ENCODE results near the gene KLHL29.

DNA sequence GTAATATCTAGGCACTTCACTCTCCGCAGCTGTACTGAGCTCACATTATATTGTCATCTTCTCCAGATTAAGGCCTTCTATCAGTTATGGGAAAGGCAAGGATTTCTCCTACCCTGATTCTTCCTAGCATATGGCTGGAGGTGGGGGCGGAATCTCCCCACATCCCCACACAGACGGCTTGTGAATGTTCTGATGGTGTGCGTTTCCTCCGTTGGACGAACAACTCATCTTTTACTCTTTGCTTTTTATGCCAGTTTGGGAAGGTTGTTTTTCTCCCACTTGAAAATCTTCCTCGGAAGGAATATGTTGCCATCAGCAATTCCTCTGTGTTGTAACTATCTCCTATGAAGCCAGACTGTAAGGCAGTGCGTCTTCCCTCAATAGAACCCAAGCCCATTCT is 24.3 kb downstream of the KLHL29 start:
- TF ChIP-seq EZH2phosphoT487 (IDR thresholded peaks at IDR 0.05; ENCODE audit: borderline replicate concordance, low read length) (no peak), CTCF (IDR thresholded peaks at IDR 0.05; ENCODE audit: low read depth, low read length, poor library complexity, severe bottlenecking) (no peak)
